SK-N-SH treated with all-trans-retinoic acid at 6 μM for 48 hours (cell line): ENCODE data around the gene PRKCQ.

Experiments used
- ATAC-seq: fragments of 200-7000 bp; cut with Tn5 transposase; 3 replicates; pipeline ENCODE4 v1.9.1; 2020; ENCODE audit warnings: mild to moderate bottlenecking, moderate library complexity
- ARNTL ChIP-seq: fragments of 450-650 bp; formaldehyde crosslinking; IDR thresholded peaks from 2 replicates; pipeline ENCODE4 v1.5.0; 2020; ENCODE audit warnings: low read depth, mild to moderate bottlenecking, moderate library complexity, borderline replicate concordance
- BACH2 ChIP-seq: fragments of 250-450 bp; sonication (Bioruptor Pico); IDR thresholded peaks from 2 replicates; pipeline ENCODE4 v1.9.0; 2021; ENCODE audit warnings: mild to moderate bottlenecking, borderline replicate concordance
- CREB5 ChIP-seq: fragments of 250-450 bp; sonication (Bioruptor Pico); IDR thresholded peaks from 2 replicates; pipeline ENCODE4 v1.5.1; 2020; ENCODE audit warnings: low read depth, mild to moderate bottlenecking, moderate library complexity
- CSDC2 ChIP-seq: fragments of 250-450 bp; sonication (Bioruptor Pico); IDR thresholded peaks from 2 replicates; pipeline ENCODE4 v1.5.0; 2020; ENCODE audit warnings: mild to moderate bottlenecking, moderate library complexity
- CSRNP3 ChIP-seq: fragments of 250-450 bp; sonication (Bioruptor Pico); IDR thresholded peaks from 2 replicates; pipeline ENCODE4 v1.5.1; 2021; ENCODE audit warnings: mild to moderate bottlenecking, moderate library complexity
- ESRRG ChIP-seq: fragments of 250-450 bp; sonication (Bioruptor Pico); IDR thresholded peaks from 2 replicates; pipeline ENCODE4 v1.6.1; 2021; ENCODE audit warnings: mild to moderate bottlenecking
- GLIS3 ChIP-seq: fragments of 250-450 bp; sonication (Bioruptor Pico); IDR thresholded peaks from 2 replicates; pipeline ENCODE4 v1.5.0; 2020; ENCODE audit warnings: mild to moderate bottlenecking, moderate library complexity
- ISL1 ChIP-seq: fragments of 250-450 bp; sonication (Bioruptor Pico); IDR thresholded peaks from 2 replicates; pipeline ENCODE4 v2.1.2; 2022; ENCODE audit warnings: mild to moderate bottlenecking, moderate library complexity
- OSR1 ChIP-seq: fragments of 250-450 bp; sonication (Bioruptor Pico); IDR thresholded peaks from 2 replicates; pipeline ENCODE4 v1.8.0; 2022; ENCODE audit warnings: moderate library complexity, mild to moderate bottlenecking, inconsistent platforms
- POU6F1 ChIP-seq: fragments of 250-450 bp; sonication (Bioruptor Pico); IDR thresholded peaks from 2 replicates; pipeline ENCODE4 v1.8.0; 2021; ENCODE audit warnings: low read depth, mild to moderate bottlenecking, moderate library complexity, borderline replicate concordance
- RARB ChIP-seq: fragments of 250-450 bp; sonication (Bioruptor Pico); IDR thresholded peaks from 2 replicates; pipeline ENCODE4 v1.8.0; 2021; ENCODE audit warnings: mild to moderate bottlenecking, moderate library complexity
- SNAI2 ChIP-seq: fragments of 250-450 bp; sonication (Bioruptor Pico); IDR thresholded peaks from 2 replicates; pipeline ENCODE4 v1.5.0; 2020; ENCODE audit warnings: mild to moderate bottlenecking, moderate library complexity
- TCF4 ChIP-seq: fragments of 250-450 bp; sonication (Bioruptor Pico); IDR thresholded peaks from 2 replicates; pipeline ENCODE4 v1.8.0; 2021; ENCODE audit warnings: mild to moderate bottlenecking, moderate library complexity, borderline replicate concordance
- TOX ChIP-seq: fragments of 250-450 bp; sonication (Bioruptor Pico); IDR thresholded peaks from 2 replicates; pipeline ENCODE4 v1.8.0; 2021; ENCODE audit warnings: mild to moderate bottlenecking, moderate library complexity, borderline replicate concordance
- TSHZ2 ChIP-seq: fragments of 250-450 bp; sonication (Bioruptor Pico); IDR thresholded peaks from 2 replicates; pipeline ENCODE4 v1.5.0; 2020; ENCODE audit warnings: mild to moderate bottlenecking, moderate library complexity
- ZFP3 ChIP-seq: fragments of 250-450 bp; sonication (Bioruptor Pico); IDR thresholded peaks from 2 replicates; pipeline ENCODE4 v1.5.0; 2020; ENCODE audit warnings: mild to moderate bottlenecking, moderate library complexity
- ZFP30 ChIP-seq: fragments of 450-650 bp; formaldehyde crosslinking; IDR thresholded peaks from 2 replicates; pipeline ENCODE4 v1.5.0; 2022; ENCODE audit warnings: mild to moderate bottlenecking, moderate library complexity
- ZNF565 ChIP-seq: fragments of 450-650 bp; formaldehyde crosslinking; conservative IDR thresholded peaks from 2 replicates; pipeline ENCODE4 v1.5.0; 2020; ENCODE audit warnings: low read depth, mild to moderate bottlenecking, moderate library complexity
- ZNF70 ChIP-seq: fragments of 450-650 bp; formaldehyde crosslinking; IDR thresholded peaks from 2 replicates; pipeline ENCODE4 v1.5.0; 2020; ENCODE audit warnings: mild to moderate bottlenecking, moderate library complexity
- ZNF8 ChIP-seq: fragments of 450-650 bp; formaldehyde crosslinking; IDR thresholded peaks from 2 replicates; pipeline ENCODE4 v1.5.0; 2020; ENCODE audit warnings: mild to moderate bottlenecking, moderate library complexity

PRKCQ gene

GRCh38 chr10:6401558-6402348 lies 178.3 kb downstream of the PRKCQ start:
- TF ChIP-seq ZNF70 (no peak), TOX (CRISPR knock-in tag) (no peak), ARNTL (CRISPR knock-in tag) (no peak), RARB (CRISPR knock-in tag) (no peak), TSHZ2 (CRISPR knock-in tag) (no peak), CSRNP3 (CRISPR knock-in tag) (no peak), ESRRG (CRISPR knock-in tag) (no peak), CREB5 (CRISPR knock-in tag) (no peak), ISL1 (CRISPR knock-in tag) (no peak)
- ATAC-seq = peak; percentile 97

GRCh38 chr10:6400821-6401465 lies 179.1 kb downstream of the PRKCQ start:
- no peak for ATAC-seq
- TF ChIP-seq RARB (CRISPR knock-in tag) (no peak), ZNF8 (no peak), ISL1 (CRISPR knock-in tag) (no peak), TOX (CRISPR knock-in tag) (no peak), ZFP30 (CRISPR knock-in tag) (no peak), ZNF565 (CRISPR knock-in tag) (no peak), OSR1 (CRISPR knock-in tag) (no peak), ESRRG (CRISPR knock-in tag) (no peak), ZFP3 (CRISPR knock-in tag) (no peak), CSRNP3 (CRISPR knock-in tag) (no peak), BACH2 (CRISPR knock-in tag) (no peak), CSDC2 (no peak), SNAI2 (no peak)

GRCh38 chr10:6400331-6400730 lies 179.7 kb downstream of the PRKCQ start:
- no peak for TF ChIP-seq ZFP30 (CRISPR knock-in tag)
- no peak for TF ChIP-seq POU6F1
- TF ChIP-seq ZNF565 (CRISPR knock-in tag) = no peak
- TF ChIP-seq ZNF70 = no peak
- no peak for TF ChIP-seq ARNTL (CRISPR knock-in tag)
- no peak for TF ChIP-seq CSRNP3 (CRISPR knock-in tag)
- no peak for TF ChIP-seq OSR1 (CRISPR knock-in tag)
- no peak for TF ChIP-seq SNAI2
- TF ChIP-seq RARB (CRISPR knock-in tag) = no peak
- no peak for TF ChIP-seq ZNF8
- no peak for TF ChIP-seq TCF4 (CRISPR knock-in tag)
- TF ChIP-seq CREB5 (CRISPR knock-in tag) = no peak
- no peak for TF ChIP-seq GLIS3
- no peak for ATAC-seq
